K562 (cell line): Measurements from ENCODE around the gene NTN4. TPM values are rescaled to one million over a fixed set of nuclear protein-coding genes. Genes with fewer than 3 reads are reported as not detected.

Source experiments
- ATAC-seq: fragments of 200-7000 bp; cut with Tn5 transposase; 3 replicates; pipeline ENCODE4 v1.9.1; 2020; ENCODE audit warnings: moderate library complexity
- BruUV-seq: library from RNA; stranded (reverse); fragments of 400-500 nt; replicated peaks from 2 replicates; lab custom pipeline; 2021; lab: Mats Ljungman, UMichigan
- CTCF ChIA-PET: fragments of 300-600 bp; formaldehyde crosslinking; extraction: SDS; loops from one replicate; lab custom pipeline; 2021; ENCODE audit warnings: low intra/inter-chr PET ratio; lab: Yijun Ruan, JAX
- POLR2A ChIA-PET: fragments of 300-600, 350-650 bp; sonication (Branson Sonifier 250); formaldehyde crosslinking; extraction: SDS; loops from one replicate; lab custom pipeline; 2021; ENCODE audit warnings: antibody characterized with exemption, inconsistent platforms; lab: Yijun Ruan, JAX
- DNase-seq, 4 experiments: peaks; one replicate each; pipeline versions ENCODE4 v3.0.0 to v3.0.0-alpha.2; 2011 to 2018; ENCODE audit warnings: low spot score in 3 of 4, mixed read lengths in 3 of 4; ENCODE audit errors: extremely low read depth in 1 of 4
- FAIRE-seq: peaks from 2 replicates; lab custom pipeline; 2011; peaks lifted over from hg19 to GRCh38; lab: Jason Lieb, UNC
- H2AFZ ChIP-seq: 2 replicates; pipeline ENCODE4 v1.6.0; 2011; ENCODE audit warnings: low read depth, low read length, control low read depth, inconsistent platforms
- H3K27ac ChIP-seq: fragments of 200-600 bp; 3 replicates; pipeline ENCODE4 v1.8.0; 2011; ENCODE audit warnings: low read depth, mild to moderate bottlenecking, control low read depth, inconsistent platforms, low read length, moderate library complexity, mixed read lengths; ENCODE audit errors: extremely low read depth
- H3K27me3 ChIP-seq, 2 experiments: fragments of 300-600 bp in 1 of 2; 2 replicates in 1 of 2; 3 replicates in 1 of 2; pipeline versions ENCODE4 v1.6.0 to v1.8.0; 2011; ENCODE audit warnings: inconsistent platforms in 2 of 2, low read length in 2 of 2, mild to moderate bottlenecking in 1 of 2, mixed read lengths in 1 of 2, moderate library complexity in 1 of 2; ENCODE audit not compliant: control insufficient read depth in 2 of 2, insufficient read depth in 2 of 2
- H3K36me3 ChIP-seq: fragments of 300-600 bp; 3 replicates; pipeline ENCODE4 v1.8.0; 2011; ENCODE audit warnings: mild to moderate bottlenecking, low read length, inconsistent platforms; ENCODE audit not compliant: control insufficient read depth, insufficient read depth
- H3K4me1 ChIP-seq, 2 experiments: fragments of 200-600 bp in 1 of 2; replicated peaks in 1 of 2; 2 replicates in 1 of 2; 3 replicates in 1 of 2; pipeline versions ENCODE4 v1.5.1 to v1.8.0; 2011; ENCODE audit warnings: inconsistent platforms in 2 of 2, low read length in 2 of 2, mild to moderate bottlenecking in 1 of 2, mixed read lengths in 1 of 2, moderate library complexity in 1 of 2; ENCODE audit not compliant: control insufficient read depth in 2 of 2, insufficient read depth in 2 of 2
- H3K4me2 ChIP-seq: 2 replicates; pipeline ENCODE4 v1.6.1; 2011; ENCODE audit warnings: low read length, control low read depth, inconsistent platforms, mixed read lengths; ENCODE audit not compliant: insufficient read depth
- H3K4me3 ChIP-seq: fragments of 200-600 bp; sonication (generic), shearing (Covaris generic); 2 replicates; pipeline ENCODE4 v1.5.1; 2016; ENCODE audit warnings: control low read depth, inconsistent platforms
- H3K79me2 ChIP-seq: fragments of 200-600 bp; 3 replicates; pipeline ENCODE4 v1.8.0; 2011; ENCODE audit warnings: low read length, inconsistent platforms; ENCODE audit not compliant: control insufficient read depth, insufficient read depth
- H3K9ac ChIP-seq, 2 experiments: 2 replicates each; pipeline versions ENCODE4 v1.6.0 to v1.6.1; 2011; ENCODE audit warnings: low read depth in 2 of 2, low read length in 2 of 2, control low read depth in 1 of 2, inconsistent platforms in 1 of 2, mild to moderate bottlenecking in 1 of 2, mixed read lengths in 1 of 2; ENCODE audit not compliant: insufficient read depth in 1 of 2
- H3K9me1 ChIP-seq: one replicate; pipeline ENCODE4 v1.6.0; 2011; ENCODE audit warnings: inconsistent platforms, mild to moderate bottlenecking, low read length, moderate library complexity; ENCODE audit not compliant: control insufficient read depth, insufficient read depth
- H3K9me3 ChIP-seq: replicated peaks from 2 replicates; pipeline ENCODE4 v1.5.1; 2011; ENCODE audit warnings: low read depth, low read length, inconsistent platforms; ENCODE audit not compliant: control insufficient read depth, insufficient read depth
- H4K20me1 ChIP-seq: replicated peaks from 2 replicates; pipeline ENCODE4 v1.6.1; 2011; ENCODE audit warnings: low read length, inconsistent platforms, mixed read lengths; ENCODE audit not compliant: control insufficient read depth, insufficient read depth
- CBX3 ChIP-seq, 2 experiments: IDR thresholded peaks; 1 replicate in 1 of 2; 2 replicates in 1 of 2; pipeline ENCODE4 v1.6.1; 2012; ENCODE audit warnings: inconsistent platforms in 2 of 2, low read length in 2 of 2, borderline replicate concordance in 1 of 2, control low read depth in 1 of 2
- CHCHD3 ChIP-seq: fragments of 250-450 bp; sonication (Bioruptor Pico); IDR thresholded peaks from 2 replicates; pipeline ENCODE4 v2.1.2; 2022; ENCODE audit warnings: mild to moderate bottlenecking
- FOXA3 ChIP-seq, 2 experiments: fragments of 450-650 bp in 1 of 2; sonication (generic) in 1 of 2; formaldehyde crosslinking; IDR thresholded peaks in 1 of 2; conservative IDR thresholded peaks in 1 of 2; 2 replicates each; pipeline versions ENCODE4 v1.4.0 to v1.8.0; 2020 to 2022; ENCODE audit warnings: mild to moderate bottlenecking in 2 of 2, missing genetic modification reagents in 1 of 2
- HMGN3 ChIP-seq: IDR thresholded peaks from 2 replicates; pipeline ENCODE4 v1.6.1; 2011; ENCODE audit warnings: borderline replicate concordance, low read depth, mild to moderate bottlenecking, mixed read lengths, low read length; ENCODE audit not compliant: insufficient read length; ENCODE audit errors: extremely low read depth
- MYNN ChIP-seq, 2 experiments: sonication (generic); formaldehyde crosslinking in 1 of 2; IDR thresholded peaks; 2 replicates each; pipeline versions ENCODE4 v1.5.0 to v1.6.1; 2016 to 2020; ENCODE audit warnings: antibody characterized with exemption in 1 of 2, missing genetic modification reagents in 1 of 2
- SIN3A ChIP-seq, 2 experiments: fragments of 150-350 bp in 1 of 2; IDR thresholded peaks; 2 replicates each; pipeline ENCODE4 v1.6.1; 2011 to 2016; ENCODE audit warnings: borderline replicate concordance in 2 of 2, low read depth in 2 of 2, low read length in 2 of 2, mild to moderate bottlenecking in 2 of 2, moderate library complexity in 2 of 2; ENCODE audit not compliant: control insufficient read depth in 1 of 2
- STAT6 ChIP-seq: sonication (generic); formaldehyde crosslinking; IDR thresholded peaks from 2 replicates; pipeline ENCODE4 v1.8.1; 2023; ENCODE audit warnings: mild to moderate bottlenecking, missing genetic modification reagents
- TARDBP ChIP-seq: fragments of 450-650 bp; IDR thresholded peaks from 2 replicates; pipeline ENCODE4 v1.6.1; 2016
- ZNF217 ChIP-seq: sonication (generic); formaldehyde crosslinking; IDR thresholded peaks from 2 replicates; pipeline ENCODE4 v1.8.0; 2022; ENCODE audit warnings: mild to moderate bottlenecking, missing genetic modification reagents
- ZNF347 ChIP-seq: fragments of 450-650 bp; formaldehyde crosslinking; IDR thresholded peaks from 2 replicates; pipeline ENCODE4 v1.4.0; 2020; ENCODE audit warnings: low read depth, mild to moderate bottlenecking, moderate library complexity
- ZNF696 ChIP-seq: fragments of 250-450 bp; sonication (Bioruptor Pico); conservative IDR thresholded peaks from 2 replicates; pipeline ENCODE4 v1.4.0; 2020; ENCODE audit warnings: mild to moderate bottlenecking, moderate library complexity
- WGBS: fragments of 100-300 bp; shearing (Covaris generic); methylation state at CpG from one replicate; pipeline ENCODE4 v1.1.6; 2016; ENCODE audit warnings: low coverage, mixed read lengths; ENCODE audit not compliant: insufficient coverage; ENCODE audit errors: missing lambda C conversion rate; 5-methylcytosine and 5-hydroxymethylcytosine counted together
- in situ Hi-C: fragments of 300-500 bp; cut with MboI; formaldehyde crosslinking; loops from 4 replicates; pipeline ENCODE4 v1.15.0; 2018; ENCODE audit warnings: inconsistent platforms, mixed read lengths
- intact Hi-C: fragments of 100-400 bp; cut with micrococcal nuclease; formaldehyde crosslinking; loops from 2 replicates; pipeline ENCODE4 v1.14.2; 2022
- polyA plus RNA-seq, 8 experiments: library from polyadenylated mRNA; depleted of rRNA in 4 of 8; stranded (reverse) in 5 of 8; unstranded in 3 of 8; fragments of >200 nt; fragmentation: Nextera tagmentation in 2 of 8; fragmentation: Illumina TruSeq in 1 of 8; extraction: Ambion mirVana in 2 of 8; extraction: Trizol in 1 of 8; gene quantifications; 2 replicates each; pipeline versions ENCODE4 v1.2.1 to v1.2.3, GENCODE V29; 2011 to 2014; ENCODE audit warnings: inconsistent platforms in 1 of 8, missing spikeins in 1 of 8
- total RNA-seq, 7 experiments: library from RNA; depleted of rRNA in 6 of 7; stranded (reverse); fragments of >200 nt in 6 of 7; fragmentation: Illumina TruSeq in 2 of 7; extraction: Trizol in 2 of 7; gene quantifications; 2 replicates each; pipeline versions ENCODE4 v1.2.1 to v1.2.3, GENCODE V29; 2011 to 2021; ENCODE audit warnings: low replicate concordance in 1 of 7
- TF ChIP-seq, protein P1 (sequence below), 3 experiments: IDR thresholded peaks in 2 of 3; conservative IDR thresholded peaks in 1 of 3; 2 replicates each; pipeline ENCODE4 v1.5.1; 2011 to 2012; ENCODE audit warnings: low read length in 3 of 3, mild to moderate bottlenecking in 3 of 3, control low read depth in 2 of 3, improper control_type of control experiment in 1 of 3, inconsistent platforms in 1 of 3, low read depth in 1 of 3, mixed read lengths in 1 of 3, moderate library complexity in 1 of 3; ENCODE audit not compliant: insufficient read depth in 2 of 3
- TF ChIP-seq, protein P2 (sequence below): fragments of 450-650 bp; IDR thresholded peaks from 2 replicates; pipeline ENCODE4 v1.7.0; 2016; ENCODE audit warnings: borderline replicate concordance

The NTN4 gene
- total and polyA plus RNA-seq, 9 of the 15 experiments (the other 6 are each of a cell fraction or from before 2014, with no cell fraction given) = 0.13 TPM; not detected in 8

DNA sequence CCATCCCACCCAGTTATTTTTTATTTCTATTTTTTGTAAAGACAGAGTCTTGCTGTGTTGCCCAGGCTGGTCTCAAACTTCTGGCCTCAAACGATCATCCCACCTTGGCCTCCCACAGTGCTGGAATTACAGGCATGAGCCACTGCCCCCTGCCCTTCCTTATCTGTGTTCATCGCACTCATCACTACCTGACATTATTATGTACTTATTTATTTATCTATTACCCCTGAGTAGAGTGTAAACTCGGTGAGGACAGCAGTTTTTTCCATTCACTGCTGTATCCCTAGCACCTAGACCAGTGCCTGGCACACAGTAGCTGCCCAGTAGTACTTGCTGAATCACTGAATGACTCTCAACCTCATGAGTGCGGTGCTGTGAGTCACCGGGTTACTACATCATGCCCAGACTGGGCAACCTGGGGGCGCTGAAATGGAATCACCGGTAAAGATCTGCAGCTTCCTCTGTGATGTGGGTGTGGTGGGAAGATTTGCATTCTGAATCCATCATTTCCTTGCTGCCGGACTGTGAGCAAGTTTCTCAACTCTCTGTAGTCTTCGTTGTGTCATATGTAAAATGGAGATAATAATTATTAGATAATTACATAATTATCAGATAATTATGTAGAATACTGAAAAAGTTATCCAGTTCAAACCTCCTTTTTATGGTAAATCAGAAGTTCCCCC lies 157.4 kb downstream of the NTN4 start (continued):
- TF ChIP-seq STAT6 = no peak
- TF ChIP-seq, all 486 proteins: peak for 1

- Histone ChIP-seq H3K9me1 (no peaks in the 10 kb centered on the region), H3K4me1 (no peaks in the 10 kb centered on the region; a peak in 1 of 5 replicates), H3K9me3 (no peaks in the 10 kb centered on the region), H2AFZ (no peak overlapping the region), H3K36me3 (no peaks in the 10 kb centered on the region), H3K27me3 (peaks cover 5 to 9% of the 10 kb centered on the region in 2 experiments; a peak in 3 of 5 replicates), H3K27ac (no peak overlapping the region), H3K9ac (no peak overlapping the region), H3K79me2 (no peaks in the 10 kb centered on the region), H3K4me3 (no peak overlapping the region), H3K4me2 (no peak overlapping the region), H4K20me1 (no peaks in the 10 kb centered on the region)
- WGBS = 3% methylated on average over 5 of the region's 5 CpGs
- FAIRE-seq (no peak), ATAC-seq (no peak), DNase-seq (no peak)
- no TSS peak for BruUV-seq
- in situ Hi-C loops = no loop called here
- POLR2A ChIA-PET = interaction anchor here (0.6 kb wide), 1 partner anchor 59 kb away, joined by 3 read pairs; no protein-coding TSS in a partner anchor
- CTCF ChIA-PET = no interaction called here
- intact Hi-C loops = no loop called here
- TF ChIP-seq, protein P1, sequence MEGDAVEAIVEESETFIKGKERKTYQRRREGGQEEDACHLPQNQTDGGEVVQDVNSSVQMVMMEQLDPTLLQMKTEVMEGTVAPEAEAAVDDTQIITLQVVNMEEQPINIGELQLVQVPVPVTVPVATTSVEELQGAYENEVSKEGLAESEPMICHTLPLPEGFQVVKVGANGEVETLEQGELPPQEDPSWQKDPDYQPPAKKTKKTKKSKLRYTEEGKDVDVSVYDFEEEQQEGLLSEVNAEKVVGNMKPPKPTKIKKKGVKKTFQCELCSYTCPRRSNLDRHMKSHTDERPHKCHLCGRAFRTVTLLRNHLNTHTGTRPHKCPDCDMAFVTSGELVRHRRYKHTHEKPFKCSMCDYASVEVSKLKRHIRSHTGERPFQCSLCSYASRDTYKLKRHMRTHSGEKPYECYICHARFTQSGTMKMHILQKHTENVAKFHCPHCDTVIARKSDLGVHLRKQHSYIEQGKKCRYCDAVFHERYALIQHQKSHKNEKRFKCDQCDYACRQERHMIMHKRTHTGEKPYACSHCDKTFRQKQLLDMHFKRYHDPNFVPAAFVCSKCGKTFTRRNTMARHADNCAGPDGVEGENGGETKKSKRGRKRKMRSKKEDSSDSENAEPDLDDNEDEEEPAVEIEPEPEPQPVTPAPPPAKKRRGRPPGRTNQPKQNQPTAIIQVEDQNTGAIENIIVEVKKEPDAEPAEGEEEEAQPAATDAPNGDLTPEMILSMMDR (IDR thresholded peaks at IDR 0.05 in 2 of 3, conservative IDR thresholded peaks at IDR 0.05 in 1 of 3; ENCODE audit: insufficient read depth in 2 of 3, low read depth in 1 of 3, low read length in 3 of 3) = no peak
- TF ChIP-seq SIN3A (IDR thresholded peaks at IDR 0.05; ENCODE audit: borderline replicate concordance in 2 of 2, control insufficient read depth in 1 of 2, low read depth in 2 of 2, low read length in 2 of 2) (no peak), CHCHD3 (CRISPR knock-in tag) (no peak), CBX3 (IDR thresholded peaks at IDR 0.05; ENCODE audit: borderline replicate concordance in 1 of 2, low read length in 2 of 2) (no peak), FOXA3 (CRISPR knock-in tag; conservative IDR thresholded peaks at IDR 0.05 in 1 of 2, IDR thresholded peaks at IDR 0.05 in 1 of 2) (no peak), ZNF217 (CRISPR knock-in tag) (no peak), ZNF347 (no peak), HMGN3 (no peak), MYNN (IDR thresholded peaks at IDR 0.05) (no peak), MYNN (CRISPR knock-in tag; IDR thresholded peaks at IDR 0.05) (no peak), ZNF696 (CRISPR knock-in tag) (no peak), TARDBP (no peak)
- TF ChIP-seq, protein P2, sequence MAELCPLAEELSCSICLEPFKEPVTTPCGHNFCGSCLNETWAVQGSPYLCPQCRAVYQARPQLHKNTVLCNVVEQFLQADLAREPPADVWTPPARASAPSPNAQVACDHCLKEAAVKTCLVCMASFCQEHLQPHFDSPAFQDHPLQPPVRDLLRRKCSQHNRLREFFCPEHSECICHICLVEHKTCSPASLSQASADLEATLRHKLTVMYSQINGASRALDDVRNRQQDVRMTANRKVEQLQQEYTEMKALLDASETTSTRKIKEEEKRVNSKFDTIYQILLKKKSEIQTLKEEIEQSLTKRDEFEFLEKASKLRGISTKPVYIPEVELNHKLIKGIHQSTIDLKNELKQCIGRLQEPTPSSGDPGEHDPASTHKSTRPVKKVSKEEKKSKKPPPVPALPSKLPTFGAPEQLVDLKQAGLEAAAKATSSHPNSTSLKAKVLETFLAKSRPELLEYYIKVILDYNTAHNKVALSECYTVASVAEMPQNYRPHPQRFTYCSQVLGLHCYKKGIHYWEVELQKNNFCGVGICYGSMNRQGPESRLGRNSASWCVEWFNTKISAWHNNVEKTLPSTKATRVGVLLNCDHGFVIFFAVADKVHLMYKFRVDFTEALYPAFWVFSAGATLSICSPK = no peak
Measured at GRCh38 chr12:95630496-95630895, 160.1 kb downstream of the NTN4 start.
